ENCODE measurements around the gene TNFRSF4.

DNA sequence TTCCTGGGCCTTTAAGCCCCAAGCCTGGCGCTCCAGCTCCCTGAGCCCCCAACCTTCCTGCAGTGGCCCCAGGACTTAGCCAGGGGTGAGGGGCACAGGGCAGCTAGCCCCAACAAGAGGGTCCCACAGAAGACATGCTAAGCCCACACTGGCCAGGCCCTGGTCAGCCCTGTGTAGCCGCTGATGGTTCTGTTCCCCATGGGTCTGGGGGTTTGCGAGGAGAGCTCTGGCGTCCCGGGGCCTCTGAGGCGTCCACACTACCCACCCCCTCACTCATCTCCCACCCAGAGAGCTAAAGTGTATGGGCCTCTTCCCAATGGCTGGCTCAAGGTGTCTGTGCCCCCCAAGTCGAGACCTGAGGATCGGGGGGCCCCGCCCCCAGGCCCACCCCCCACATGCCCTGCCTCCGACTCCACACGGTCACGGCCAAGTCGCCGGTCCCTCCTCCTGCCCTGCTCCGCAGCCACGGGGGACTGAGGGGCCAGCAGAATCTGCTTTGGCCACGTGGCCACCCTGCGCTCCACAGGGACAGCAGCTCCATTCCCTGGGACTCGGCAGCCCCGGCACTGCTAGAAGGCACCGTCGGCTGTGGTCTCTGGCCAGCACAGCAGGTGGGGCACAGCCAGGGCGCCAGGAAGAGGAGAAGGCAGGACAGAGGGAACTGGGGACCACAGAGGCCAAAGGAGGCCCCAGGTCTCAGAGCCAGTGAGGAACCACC is 15.4 kb downstream of the TNFRSF4 start:
- TF ChIP-seq, protein P1, sequence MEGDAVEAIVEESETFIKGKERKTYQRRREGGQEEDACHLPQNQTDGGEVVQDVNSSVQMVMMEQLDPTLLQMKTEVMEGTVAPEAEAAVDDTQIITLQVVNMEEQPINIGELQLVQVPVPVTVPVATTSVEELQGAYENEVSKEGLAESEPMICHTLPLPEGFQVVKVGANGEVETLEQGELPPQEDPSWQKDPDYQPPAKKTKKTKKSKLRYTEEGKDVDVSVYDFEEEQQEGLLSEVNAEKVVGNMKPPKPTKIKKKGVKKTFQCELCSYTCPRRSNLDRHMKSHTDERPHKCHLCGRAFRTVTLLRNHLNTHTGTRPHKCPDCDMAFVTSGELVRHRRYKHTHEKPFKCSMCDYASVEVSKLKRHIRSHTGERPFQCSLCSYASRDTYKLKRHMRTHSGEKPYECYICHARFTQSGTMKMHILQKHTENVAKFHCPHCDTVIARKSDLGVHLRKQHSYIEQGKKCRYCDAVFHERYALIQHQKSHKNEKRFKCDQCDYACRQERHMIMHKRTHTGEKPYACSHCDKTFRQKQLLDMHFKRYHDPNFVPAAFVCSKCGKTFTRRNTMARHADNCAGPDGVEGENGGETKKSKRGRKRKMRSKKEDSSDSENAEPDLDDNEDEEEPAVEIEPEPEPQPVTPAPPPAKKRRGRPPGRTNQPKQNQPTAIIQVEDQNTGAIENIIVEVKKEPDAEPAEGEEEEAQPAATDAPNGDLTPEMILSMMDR (IDR thresholded peaks at IDR 0.05): no peak
- TF ChIP-seq POLR2A (IDR thresholded peaks at IDR 0.05) (no peak), POLR2AphosphoS5 (IDR thresholded peaks at IDR 0.05) (no peak)
